Trophoblast cell (in vitro differentiated cells and primary cell): ENCODE measurements around the gene GRM8.

Experiments used
- DNase-seq, 2 donors: peaks; one replicate each; pipeline ENCODE4 v3.0.0-alpha.2; 2016
- H2AFZ ChIP-seq: 2 replicates; pipeline ENCODE4 v1.6.1; 2013; ENCODE audit warnings: low read length, moderate library complexity, mild to moderate bottlenecking; ENCODE audit not compliant: insufficient read depth, poor library complexity
- H2AK5ac ChIP-seq: 2 replicates; pipeline ENCODE4 v1.6.1; 2013; ENCODE audit warnings: mild to moderate bottlenecking, low read length
- H2BK120ac ChIP-seq: 2 replicates; pipeline ENCODE4 v1.6.1; 2013; ENCODE audit warnings: low read length, mild to moderate bottlenecking, moderate library complexity; ENCODE audit not compliant: insufficient read depth, poor library complexity
- H2BK12ac ChIP-seq: 2 replicates; pipeline ENCODE4 v1.6.1; 2013; ENCODE audit warnings: mild to moderate bottlenecking, low read length, moderate library complexity
- H2BK5ac ChIP-seq: 2 replicates; pipeline ENCODE4 v1.6.1; 2013; ENCODE audit warnings: low read length, low read depth, moderate library complexity, mild to moderate bottlenecking; ENCODE audit not compliant: poor library complexity
- H3K14ac ChIP-seq: 2 replicates; pipeline ENCODE4 v1.6.1; 2013; ENCODE audit warnings: mild to moderate bottlenecking, low read length
- H3K18ac ChIP-seq: 2 replicates; pipeline ENCODE4 v1.6.1; 2013; ENCODE audit warnings: mild to moderate bottlenecking, low read length
- H3K23ac ChIP-seq: 2 replicates; pipeline ENCODE4 v1.6.1; 2013; ENCODE audit warnings: low read length
- H3K27ac ChIP-seq: 2 replicates; pipeline ENCODE4 v1.5.1; 2013; ENCODE audit warnings: low read depth, mild to moderate bottlenecking, inconsistent platforms, low read length, moderate library complexity
- H3K27me3 ChIP-seq: 2 replicates; pipeline ENCODE4 v1.6.1; 2013; ENCODE audit warnings: inconsistent platforms, mild to moderate bottlenecking, low read length, moderate library complexity; ENCODE audit not compliant: insufficient read depth
- H3K36me3 ChIP-seq, 2 experiments: 1 replicate in 1 of 2; 2 replicates in 1 of 2; pipeline ENCODE4 v1.6.1; 2013; ENCODE audit warnings: low read length in 2 of 2, mild to moderate bottlenecking in 2 of 2, moderate library complexity in 1 of 2; ENCODE audit not compliant: insufficient read depth in 2 of 2, control insufficient read depth in 1 of 2
- H3K4ac ChIP-seq: 2 replicates; pipeline ENCODE4 v1.6.1; 2013; ENCODE audit warnings: low read depth, mild to moderate bottlenecking, low read length, moderate library complexity
- H3K4me1 ChIP-seq, 2 experiments: 1 replicate in 1 of 2; 2 replicates in 1 of 2; pipeline ENCODE4 v1.6.1; 2013; ENCODE audit warnings: low read length in 2 of 2, mild to moderate bottlenecking in 2 of 2, moderate library complexity in 1 of 2; ENCODE audit not compliant: insufficient read depth in 2 of 2, control insufficient read depth in 1 of 2
- H3K4me2 ChIP-seq: 2 replicates; pipeline ENCODE4 v1.6.1; 2013; ENCODE audit warnings: inconsistent platforms, mild to moderate bottlenecking, low read length, moderate library complexity
- H3K4me3 ChIP-seq: 2 replicates; pipeline ENCODE4 v1.5.1; 2013; ENCODE audit warnings: mild to moderate bottlenecking, low read depth, low read length, inconsistent platforms
- H3K79me1 ChIP-seq: one replicate; pipeline ENCODE4 v1.6.1; 2013; ENCODE audit warnings: low read length
- H3K79me2 ChIP-seq: 2 replicates; pipeline ENCODE4 v1.6.1; 2013; ENCODE audit warnings: low read length, mild to moderate bottlenecking; ENCODE audit not compliant: control insufficient read depth, insufficient read depth, poor library complexity
- H3K9ac ChIP-seq: 2 replicates; pipeline ENCODE4 v1.6.1; 2013; ENCODE audit warnings: mild to moderate bottlenecking, low read length
- H3K9me3 ChIP-seq: 2 replicates; pipeline ENCODE4 v1.6.1; 2013; ENCODE audit warnings: low read depth, mild to moderate bottlenecking, control low read depth, inconsistent platforms, low read length; ENCODE audit not compliant: insufficient read depth
- H4K12ac ChIP-seq: 2 replicates; pipeline ENCODE4 v1.6.1; 2013; ENCODE audit warnings: low read depth, mild to moderate bottlenecking, low read length, moderate library complexity
- H4K8ac ChIP-seq: 2 replicates; pipeline ENCODE4 v1.6.1; 2013; ENCODE audit warnings: low read depth, mild to moderate bottlenecking, low read length, moderate library complexity
- H4K91ac ChIP-seq: one replicate; pipeline ENCODE4 v1.6.1; 2013; ENCODE audit warnings: low read depth, mild to moderate bottlenecking, low read length, moderate library complexity
- WGBS: extraction: QIAGEN DNeasy Blood & Tissue Kit; methylation state at CpG from one replicate; pipeline ENCODE4 v1.1.7; 2013; ENCODE audit warnings: missing lambda C conversion rate; ENCODE audit not compliant: insufficient read length, insufficient coverage; ENCODE audit errors: extremely low coverage; 5-methylcytosine and 5-hydroxymethylcytosine counted together

The GRM8 gene

DNA sequence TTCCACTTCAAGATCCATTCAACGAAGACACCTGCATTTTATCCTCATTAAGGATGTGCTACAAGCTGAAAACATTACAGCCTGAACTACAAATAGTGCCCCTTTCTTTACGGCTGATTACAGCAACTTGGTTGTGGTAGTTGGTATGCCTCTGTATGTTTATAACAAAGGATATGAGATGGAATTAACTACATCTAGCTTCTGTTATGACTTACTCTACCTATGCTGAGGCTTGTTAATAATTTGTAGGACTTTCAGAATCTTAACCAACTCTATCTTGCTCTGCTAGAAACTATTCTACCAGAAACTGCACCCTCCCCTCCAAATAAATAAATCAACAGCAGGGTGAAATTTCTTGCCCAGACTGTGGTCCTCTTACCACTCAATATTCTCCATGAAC lies 448.1 kb downstream of the GRM8 start:
- Histone ChIP-seq H2AFZ (no peak overlapping the region), H3K9ac (no peak overlapping the region), H3K79me2 (no peaks in the 10 kb centered on the region), H4K12ac (no peak overlapping the region), H4K8ac (no peak overlapping the region), H3K36me3 (no peaks in the 10 kb centered on the region), H2BK5ac (no peak overlapping the region), H3K27ac (no peak overlapping the region), H3K27me3 (no peaks in the 10 kb centered on the region), H3K4ac (no peak overlapping the region), H3K79me1 (no peaks in the 10 kb centered on the region), H2AK5ac (no peak overlapping the region), H3K4me3 (no peak overlapping the region), H4K91ac (no peak overlapping the region), H3K18ac (no peak overlapping the region), H3K4me2 (no peak overlapping the region), H3K9me3 (no peaks in the 10 kb centered on the region), H3K14ac (no peak overlapping the region), H2BK12ac (no peak overlapping the region), H3K4me1 (no peaks in the 10 kb centered on the region), H2BK120ac (no peak overlapping the region), H3K23ac (no peak overlapping the region)
- DNase-seq, result no peak
- no CpG with 5 or more reads among the region's 2 CpGs for WGBS

- Histone ChIP-seq H3K4me1 (no peaks in the 10 kb centered on the region), H2BK5ac (no peak overlapping the region), H3K4me3 (no peak overlapping the region), H3K18ac (no peak overlapping the region), H2BK12ac (no peak overlapping the region), H2AFZ (no peak overlapping the region), H3K4ac (no peak overlapping the region), H3K36me3 (no peaks in the 10 kb centered on the region), H3K23ac (no peak overlapping the region), H2AK5ac (no peak overlapping the region), H3K27ac (no peak overlapping the region), H3K4me2 (no peak overlapping the region), H3K9ac (no peak overlapping the region), H4K12ac (no peak overlapping the region), H2BK120ac (no peak overlapping the region), H4K8ac (no peak overlapping the region), H3K9me3 (no peaks in the 10 kb centered on the region), H3K14ac (no peak overlapping the region), H4K91ac (no peak overlapping the region), H3K79me2 (no peaks in the 10 kb centered on the region), H3K27me3 (no peaks in the 10 kb centered on the region), H3K79me1 (no peaks in the 10 kb centered on the region)
- 100% methylated on average over 1 of the region's 2 CpGs for WGBS
- DNase-seq, result peak; percentile 70 to 82
Measured at GRCh38 chr7:126803990-126804389, 448.8 kb downstream of the GRM8 start.

GRCh38 chr7:126803060-126803665 lies 449.6 kb downstream of the GRM8 start:
- no peak overlapping the region for H3K4ac ChIP-seq
- no peaks in the 10 kb centered on the region for H3K9me3 ChIP-seq
- no peak overlapping the region for H2AFZ ChIP-seq
- no peak overlapping the region for H3K4me2 ChIP-seq
- H3K23ac ChIP-seq, result no peak overlapping the region
- H2BK5ac ChIP-seq, result no peak overlapping the region
- no peak overlapping the region for H3K14ac ChIP-seq
- H3K9ac ChIP-seq, result no peak overlapping the region
- H3K4me3 ChIP-seq, result no peak overlapping the region
- no peak overlapping the region for H2BK120ac ChIP-seq
- H3K27ac ChIP-seq, result no peak overlapping the region
- no peaks in the 10 kb centered on the region for H3K36me3 ChIP-seq
- H4K91ac ChIP-seq, result no peak overlapping the region
- peak; percentile 68 to 94 for DNase-seq
- no peak overlapping the region for H3K18ac ChIP-seq
- H3K79me2 ChIP-seq, result no peaks in the 10 kb centered on the region
- no peaks in the 10 kb centered on the region for H3K79me1 ChIP-seq
- H4K8ac ChIP-seq, result no peak overlapping the region
- WGBS, result no CpG with 5 or more reads among the region's 3 CpGs
- H4K12ac ChIP-seq, result no peak overlapping the region
- no peak overlapping the region for H2AK5ac ChIP-seq
- H3K27me3 ChIP-seq, result no peaks in the 10 kb centered on the region
- H2BK12ac ChIP-seq, result no peak overlapping the region
- no peaks in the 10 kb centered on the region for H3K4me1 ChIP-seq

GRCh38 chr7:126801733-126802132 lies 451.0 kb downstream of the GRM8 start:
- Histone ChIP-seq H3K27me3 (no peaks in the 10 kb centered on the region), H3K79me2 (no peaks in the 10 kb centered on the region), H2AK5ac (no peak overlapping the region), H4K12ac (no peak overlapping the region), H3K4ac (no peak overlapping the region), H3K4me3 (no peak overlapping the region), H2BK120ac (no peak overlapping the region), H3K23ac (no peak overlapping the region), H3K36me3 (no peaks in the 10 kb centered on the region), H3K27ac (no peak overlapping the region), H3K4me2 (no peak overlapping the region), H3K14ac (no peak overlapping the region), H2BK12ac (no peak overlapping the region), H4K8ac (no peak overlapping the region), H3K9ac (no peak overlapping the region), H3K18ac (no peak overlapping the region), H2BK5ac (no peak overlapping the region), H3K4me1 (no peaks in the 10 kb centered on the region), H3K79me1 (no peaks in the 10 kb centered on the region), H4K91ac (no peak overlapping the region), H3K9me3 (no peaks in the 10 kb centered on the region), H2AFZ (no peak overlapping the region)
- DNase-seq, result no peak
- no CpG with 5 or more reads among the region's 3 CpGs for WGBS
